Endothelial cell of umbilical vein (primary cell): ENCODE data around the gene SERF2.

ENCODE experiments used
- EZH2 ChIP-seq: IDR thresholded peaks from 2 replicates; pipeline ENCODE4 v1.6.1; 2012; ENCODE audit warnings: borderline replicate concordance, low read depth, mild to moderate bottlenecking, moderate library complexity, low read length, inconsistent platforms; ENCODE audit not compliant: severe bottlenecking
- TF ChIP-seq, protein P1 (sequence below), 2 donors: IDR thresholded peaks; 1 replicate in 1 of 2; 2 replicates in 1 of 2; pipeline ENCODE4 v1.5.1; 2011; ENCODE audit warnings: low read length in 2 of 2, mild to moderate bottlenecking in 2 of 2, moderate library complexity in 2 of 2, control low read depth in 1 of 2, inconsistent platforms in 1 of 2, low read depth in 1 of 2; ENCODE audit not compliant: insufficient read depth in 1 of 2; ENCODE audit errors: extremely low read depth in 1 of 2

DNA sequence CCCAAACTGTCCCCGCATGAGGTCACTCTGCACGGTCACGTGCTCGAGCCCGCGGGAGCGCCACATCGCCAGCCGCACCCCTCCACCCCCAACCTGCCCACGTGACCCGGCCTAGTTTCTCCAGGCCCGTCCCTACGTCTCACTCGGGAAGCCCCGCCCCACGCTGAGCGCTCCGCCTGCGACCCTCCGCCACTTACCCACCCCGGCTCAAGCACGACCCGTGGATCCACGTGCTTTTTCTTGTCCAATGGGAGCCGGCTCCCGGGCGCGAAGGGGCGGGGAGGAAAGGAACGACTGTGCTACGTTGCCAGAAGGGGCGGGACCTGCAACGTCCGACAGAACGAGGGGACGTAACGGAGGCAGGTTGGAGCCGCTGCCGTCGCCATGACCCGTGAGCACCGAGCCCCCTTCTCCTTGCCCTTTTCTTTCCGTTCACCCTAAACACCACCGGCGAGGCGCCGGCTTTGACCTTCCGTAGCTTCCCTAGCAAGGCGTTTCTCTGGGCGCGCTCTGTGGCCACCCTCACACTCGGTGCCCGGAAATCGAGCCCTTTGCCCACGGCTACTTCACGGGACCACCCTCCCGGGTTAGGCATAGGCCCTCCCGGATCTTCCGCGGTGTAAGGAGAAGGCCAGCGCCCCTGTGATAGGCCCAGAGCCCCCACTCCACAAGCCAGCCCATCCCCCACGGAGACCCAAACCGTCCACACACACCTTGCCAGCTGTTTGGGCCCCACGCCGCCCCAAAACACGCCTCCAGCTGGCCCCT is at the start of gene SERF2:
- TF ChIP-seq, protein P1, sequence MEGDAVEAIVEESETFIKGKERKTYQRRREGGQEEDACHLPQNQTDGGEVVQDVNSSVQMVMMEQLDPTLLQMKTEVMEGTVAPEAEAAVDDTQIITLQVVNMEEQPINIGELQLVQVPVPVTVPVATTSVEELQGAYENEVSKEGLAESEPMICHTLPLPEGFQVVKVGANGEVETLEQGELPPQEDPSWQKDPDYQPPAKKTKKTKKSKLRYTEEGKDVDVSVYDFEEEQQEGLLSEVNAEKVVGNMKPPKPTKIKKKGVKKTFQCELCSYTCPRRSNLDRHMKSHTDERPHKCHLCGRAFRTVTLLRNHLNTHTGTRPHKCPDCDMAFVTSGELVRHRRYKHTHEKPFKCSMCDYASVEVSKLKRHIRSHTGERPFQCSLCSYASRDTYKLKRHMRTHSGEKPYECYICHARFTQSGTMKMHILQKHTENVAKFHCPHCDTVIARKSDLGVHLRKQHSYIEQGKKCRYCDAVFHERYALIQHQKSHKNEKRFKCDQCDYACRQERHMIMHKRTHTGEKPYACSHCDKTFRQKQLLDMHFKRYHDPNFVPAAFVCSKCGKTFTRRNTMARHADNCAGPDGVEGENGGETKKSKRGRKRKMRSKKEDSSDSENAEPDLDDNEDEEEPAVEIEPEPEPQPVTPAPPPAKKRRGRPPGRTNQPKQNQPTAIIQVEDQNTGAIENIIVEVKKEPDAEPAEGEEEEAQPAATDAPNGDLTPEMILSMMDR (IDR thresholded peaks at IDR 0.05; ENCODE audit: extremely low read depth in 1 of 2, insufficient read depth in 1 of 2, low read depth in 1 of 2, low read length in 2 of 2) = no peak
- no peak for TF ChIP-seq EZH2
